Suppressor macrophage treated with lipopolysaccharide for 1 hour (primary cell): ENCODE measurements around the gene TTI1.
"Not testable (repeated sequence)": the region's sequence is repeated elsewhere in the genome, so short reads cannot be mapped to it uniquely, and the experiment has no call there.

Experiments used
- DNase-seq, 3 donors: peaks; one replicate each; pipeline ENCODE4 v3.0.0-alpha.2; 2020 to 2022

TTI1 gene

DNA sequence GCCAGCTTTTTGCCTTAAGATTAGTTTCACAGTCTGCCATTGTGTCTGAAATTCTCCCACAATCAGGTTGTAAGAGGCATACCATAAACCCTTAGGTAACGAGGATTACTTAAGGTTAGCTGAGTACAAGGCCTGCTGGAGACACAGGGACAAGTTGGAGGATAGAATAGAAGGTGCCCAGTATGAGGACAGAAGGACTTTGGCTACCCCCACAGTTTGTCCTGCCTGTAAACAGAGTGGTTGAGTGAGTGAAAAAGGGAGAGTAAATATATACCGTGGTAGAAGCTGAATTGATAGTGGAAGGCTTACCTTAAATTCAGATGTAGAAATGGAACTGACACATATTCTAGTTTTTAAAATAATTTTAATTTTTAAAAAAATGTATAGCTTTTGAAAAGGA is 19.6 kb upstream of the TTI1 start:
- DNase-seq: no peak

DNA sequence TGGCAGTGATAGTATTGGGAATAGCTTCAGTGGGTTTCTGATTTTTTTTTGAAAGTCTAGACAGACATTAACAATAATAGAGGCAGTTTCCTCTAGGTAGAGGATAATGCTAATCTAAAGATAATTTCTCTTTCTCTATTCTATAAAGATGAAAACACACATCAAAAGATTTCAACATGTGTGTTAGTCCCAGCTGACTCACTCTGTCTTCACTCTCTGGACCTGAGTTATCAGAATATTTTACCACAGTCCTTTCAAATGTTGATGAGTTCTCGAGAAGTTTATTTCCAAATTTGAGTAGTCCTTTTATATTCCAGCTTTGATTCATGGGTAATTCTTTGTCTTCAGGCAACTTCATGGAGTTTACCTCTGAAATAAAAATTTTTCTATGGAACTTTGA is 17.4 kb upstream of the TTI1 start:
- no peak for DNase-seq

DNA sequence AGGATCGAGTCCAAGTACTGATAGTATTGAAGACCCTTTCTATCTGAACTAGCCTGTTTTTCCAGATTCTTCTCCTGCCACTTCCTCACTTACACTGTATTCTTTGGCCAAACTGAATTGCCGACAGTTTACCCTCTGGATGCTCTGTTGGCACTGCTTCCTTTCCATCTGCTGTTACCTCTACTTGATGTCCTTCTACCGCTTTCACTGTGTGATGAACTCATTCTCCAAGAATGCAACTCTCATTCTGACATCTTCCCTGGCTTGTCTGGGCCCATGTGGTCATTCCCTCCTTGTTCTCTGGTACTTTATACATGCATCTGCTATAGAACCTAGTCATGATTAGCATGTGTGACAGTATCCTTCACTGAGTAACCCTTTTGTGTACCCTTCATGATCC is 16.5 kb upstream of the TTI1 start:
- no peak for DNase-seq

DNA sequence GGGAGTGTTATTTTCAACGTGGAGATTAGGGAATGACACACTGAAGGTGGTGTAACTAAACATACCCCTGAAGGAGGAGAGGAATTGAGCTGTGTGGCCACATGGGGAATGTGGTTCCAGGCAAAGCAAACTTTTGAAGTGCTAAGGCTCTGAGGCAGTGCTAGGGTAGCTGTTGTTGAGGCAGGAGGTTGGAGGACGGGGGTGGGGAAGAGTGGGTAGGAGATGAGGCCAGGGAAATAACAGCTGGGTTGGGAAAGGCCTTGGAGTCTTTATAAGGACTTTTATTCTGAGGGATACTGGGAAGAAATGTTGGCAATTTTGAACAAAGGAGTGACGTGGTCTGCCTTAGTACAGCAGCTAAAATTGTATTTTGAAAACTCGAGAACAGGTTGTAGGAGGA is 13.3 kb upstream of the TTI1 start:
- no peak for DNase-seq

DNA sequence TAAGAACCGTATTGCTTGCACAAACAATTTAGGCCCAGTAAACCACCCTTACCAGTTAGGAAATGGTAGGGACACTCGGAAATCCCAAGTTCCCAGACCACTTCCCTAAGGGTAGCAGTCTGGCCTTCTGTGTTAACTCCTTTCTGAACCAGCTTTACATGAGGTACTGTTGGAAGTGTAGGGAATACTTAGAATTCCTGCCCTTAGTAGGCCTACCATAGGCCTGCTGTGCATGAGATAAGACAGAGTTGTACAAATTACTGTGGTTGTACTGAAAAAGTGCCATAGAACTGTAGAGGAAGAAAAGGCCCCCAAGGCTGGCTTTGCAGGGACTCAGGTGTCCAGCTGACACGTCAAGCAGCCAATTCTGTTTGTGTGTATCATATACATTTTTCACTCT is 11.4 kb upstream of the TTI1 start:
- DNase-seq: no peak

DNA sequence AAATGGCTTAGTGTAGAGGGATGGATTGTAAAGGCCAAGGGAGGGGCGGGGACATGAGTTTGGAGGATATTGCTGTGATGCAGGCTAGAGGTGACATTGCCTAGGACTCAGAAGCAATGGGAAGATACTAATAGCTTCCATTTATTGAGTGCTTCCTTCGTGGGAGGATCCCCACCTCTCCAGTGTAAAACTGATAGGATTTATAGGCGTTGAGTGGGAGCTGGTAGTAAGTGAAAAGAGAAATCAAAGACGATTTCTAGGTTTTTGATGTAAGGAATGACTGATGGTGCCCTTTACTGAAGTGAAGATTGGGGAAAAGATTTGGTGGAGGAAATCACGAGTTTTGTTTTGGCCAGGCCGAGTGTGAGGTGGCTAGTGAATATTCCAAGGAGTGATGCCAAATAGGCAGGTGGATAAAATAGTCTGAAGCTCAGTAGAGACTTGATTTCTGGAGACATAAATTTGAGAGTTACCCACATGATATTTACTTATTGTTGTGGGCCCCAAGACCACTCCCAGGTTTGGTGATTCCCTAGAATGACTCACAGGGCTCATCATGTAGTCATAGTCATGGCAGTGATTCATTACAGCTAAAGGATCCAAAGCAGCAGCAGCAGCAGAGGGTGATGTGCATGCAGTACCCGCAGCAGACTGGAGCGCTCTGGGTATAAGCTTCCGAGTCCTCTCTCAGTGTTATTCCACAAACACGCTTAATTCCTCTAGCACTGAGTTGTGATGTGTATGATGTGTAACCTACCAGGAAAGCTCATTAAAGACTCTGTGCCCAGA is 10.4 kb upstream of the TTI1 start:
- peak; percentile 66 to 79 (median 76) for DNase-seq

DNA sequence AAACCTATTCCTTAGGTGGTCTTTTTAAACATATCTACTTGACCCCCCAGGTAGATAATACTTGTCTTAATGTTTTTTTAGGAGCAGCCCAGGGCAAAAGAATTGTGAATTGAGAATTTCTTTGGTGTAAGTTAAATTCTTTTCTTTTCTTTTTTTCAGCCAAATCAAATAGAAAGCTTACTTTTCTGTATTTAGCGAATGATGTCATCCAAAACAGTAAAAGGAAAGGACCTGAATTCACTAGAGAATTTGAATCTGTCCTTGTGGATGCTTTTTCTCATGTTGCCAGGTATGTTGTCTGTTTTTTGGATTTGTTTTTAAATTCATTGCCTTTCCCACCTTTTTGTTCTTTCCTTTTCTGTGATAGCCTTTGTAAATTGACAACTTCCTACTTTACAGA is 7.0 kb upstream of the TTI1 start:
- DNase-seq: no peak

DNA sequence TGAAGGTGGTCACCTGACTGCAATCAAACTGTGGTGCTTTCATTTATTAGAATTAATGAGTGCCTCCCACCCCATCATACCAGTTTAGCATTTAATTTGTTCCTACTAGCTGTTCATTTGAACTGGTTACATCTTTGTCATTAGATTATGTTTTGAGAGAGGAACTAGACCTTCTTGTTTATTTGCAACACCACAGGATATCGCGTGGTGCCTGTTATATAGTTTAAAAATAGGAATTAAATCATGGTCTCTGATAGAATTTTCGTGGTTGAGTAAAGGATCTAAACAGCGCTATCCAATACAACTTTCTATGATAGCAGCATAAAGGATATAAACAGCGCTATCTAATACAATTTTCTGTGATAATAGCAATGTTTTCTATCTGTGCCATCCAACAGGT is 3.1 kb upstream of the TTI1 start:
- peak in 1 of 3 donors; percentile 26 for DNase-seq

DNA sequence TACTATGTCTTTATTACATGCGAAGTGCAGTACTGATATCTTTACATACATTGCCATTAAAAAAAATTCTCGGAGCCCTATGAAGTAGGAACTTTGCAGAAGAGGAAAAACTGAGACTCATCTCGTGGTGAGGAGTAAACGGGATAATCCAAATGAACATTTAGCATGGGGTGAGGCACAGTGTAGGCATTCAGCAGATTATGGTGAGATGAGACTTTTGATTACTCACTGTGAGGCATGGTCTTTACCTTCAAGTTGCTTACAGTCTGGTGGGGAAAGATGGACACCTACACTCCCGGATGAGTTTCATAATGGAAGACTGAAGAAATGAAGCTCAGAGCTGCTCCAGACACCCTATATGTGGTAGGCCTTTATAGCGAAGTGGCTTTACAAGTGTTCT is 1.7 kb upstream of the TTI1 start:
- peak in 1 of 3 donors; percentile 10 for DNase-seq

DNA sequence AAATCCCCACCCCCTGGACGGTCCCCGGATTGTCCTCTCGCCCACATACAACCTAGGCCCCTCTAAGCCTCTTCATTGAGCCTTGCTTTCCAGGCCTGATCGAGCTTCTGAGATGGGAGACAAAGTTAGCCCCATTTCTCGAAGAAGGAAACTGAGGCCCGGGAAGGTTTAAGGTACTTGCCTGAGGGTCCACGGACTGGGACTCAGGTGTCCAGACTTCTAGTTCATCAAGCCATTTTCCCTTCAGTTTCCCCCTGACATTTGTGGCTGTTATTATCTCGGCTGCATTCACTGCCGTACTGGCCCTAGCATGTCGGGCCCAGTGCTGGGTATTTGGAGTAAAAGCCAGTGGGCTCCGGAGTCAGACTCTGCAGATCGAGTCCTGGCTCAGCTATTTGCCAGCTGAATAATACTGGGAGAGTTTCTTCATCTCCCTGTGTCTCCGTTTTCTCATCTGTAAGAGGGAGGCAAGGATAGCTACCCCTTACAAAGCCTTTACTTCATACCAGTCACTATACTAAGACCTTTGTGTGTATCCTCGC is 923 bp upstream of the TTI1 start:
- DNase-seq: peak in 1 of 3 donors; percentile 4

DNA sequence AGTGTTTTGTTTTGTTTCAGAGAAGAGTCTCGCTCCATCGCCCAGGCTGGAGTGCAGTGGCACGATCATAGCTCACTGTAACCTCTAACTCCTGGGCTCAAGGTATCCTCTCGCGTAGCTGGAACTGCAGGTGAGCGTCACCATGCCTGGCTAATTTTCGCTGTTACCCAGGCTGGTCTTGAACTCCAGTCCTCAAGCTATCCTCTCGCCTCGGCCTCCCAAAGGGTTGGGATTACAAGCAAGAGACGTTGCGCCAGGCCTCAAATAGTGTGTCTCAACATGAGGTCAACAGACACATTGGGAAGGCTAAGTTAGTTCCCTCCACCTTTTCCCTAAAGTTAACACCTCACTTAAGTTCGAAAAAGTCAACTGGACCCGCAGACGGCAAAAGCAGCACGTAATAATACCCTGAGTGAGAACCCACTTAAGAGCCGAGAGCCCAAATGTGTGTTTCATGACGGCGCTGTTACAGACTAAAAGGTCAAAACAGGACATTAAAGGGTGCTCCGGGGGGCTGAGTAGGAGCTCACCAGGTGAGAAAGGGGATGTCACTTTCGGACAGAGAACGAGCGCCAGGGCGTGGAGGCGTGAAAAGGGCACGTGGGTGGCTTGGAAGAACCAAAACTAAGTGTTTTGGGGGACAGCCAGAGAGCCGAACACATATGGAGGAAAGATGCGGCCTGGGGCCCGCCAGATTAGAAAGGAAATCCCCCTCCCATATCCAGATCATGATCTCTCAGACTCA is 499 bp downstream of the TTI1 start:
- DNase-seq: peak in 1 of 3 donors; percentile 53

DNA sequence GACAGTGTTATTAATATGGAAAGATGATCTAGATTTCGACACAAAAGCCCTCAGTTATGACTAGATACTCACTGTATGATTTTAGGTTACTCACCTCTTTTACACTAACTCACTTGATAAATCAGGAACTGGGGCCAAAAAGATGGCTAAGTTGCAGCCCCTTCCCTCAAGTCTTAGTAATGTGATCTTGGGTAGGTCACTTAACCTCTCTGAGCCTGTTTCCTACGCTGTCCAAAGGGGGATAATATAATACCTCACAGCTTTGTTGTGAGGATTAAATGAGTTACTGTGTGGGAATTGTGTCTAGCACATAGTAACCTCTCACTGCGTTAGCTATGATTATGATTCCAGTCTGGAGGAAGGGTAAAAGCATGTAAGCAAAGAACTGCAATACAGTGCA is 1.3 kb downstream of the TTI1 start:
- DNase-seq: no peak

DNA sequence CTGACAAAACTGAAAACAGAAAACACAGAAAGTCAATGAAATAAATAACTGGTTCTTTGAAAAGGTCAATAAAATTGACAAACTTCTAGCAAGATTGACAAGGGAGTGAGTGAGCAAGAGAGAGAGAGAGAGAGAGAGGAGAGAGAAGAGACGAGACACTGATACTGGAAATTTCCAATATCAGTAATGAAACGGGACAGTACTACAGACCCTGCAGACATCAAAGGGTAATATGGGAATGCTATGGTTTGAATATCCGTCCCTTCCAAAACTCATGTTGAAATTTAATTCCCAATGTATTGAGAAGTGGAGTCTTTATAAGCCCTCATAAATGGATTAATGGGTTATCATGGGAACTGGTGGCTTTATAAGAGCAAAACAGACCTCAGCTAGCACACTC is 3.8 kb downstream of the TTI1 start:
- no peak for DNase-seq

DNA sequence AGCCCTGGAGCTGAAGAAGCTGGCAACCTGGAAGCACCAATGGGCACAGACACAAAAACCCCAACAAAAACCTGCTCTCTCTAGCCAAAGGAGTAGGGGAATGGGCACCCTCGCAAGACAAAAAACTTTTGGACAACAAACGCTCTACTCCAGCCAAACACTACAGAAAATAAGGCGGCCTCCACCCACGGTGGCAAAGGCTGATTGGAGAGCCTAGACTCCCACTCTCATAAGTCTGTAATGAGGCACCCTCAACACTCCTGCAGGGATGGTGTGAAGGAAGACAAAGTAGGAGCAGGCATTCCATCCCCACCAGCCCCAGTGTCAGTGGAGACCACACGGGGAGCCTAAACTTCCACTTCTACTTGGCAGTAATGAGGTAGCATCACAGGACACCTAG is 8.8 kb downstream of the TTI1 start:
- DNase-seq: no peak

DNA sequence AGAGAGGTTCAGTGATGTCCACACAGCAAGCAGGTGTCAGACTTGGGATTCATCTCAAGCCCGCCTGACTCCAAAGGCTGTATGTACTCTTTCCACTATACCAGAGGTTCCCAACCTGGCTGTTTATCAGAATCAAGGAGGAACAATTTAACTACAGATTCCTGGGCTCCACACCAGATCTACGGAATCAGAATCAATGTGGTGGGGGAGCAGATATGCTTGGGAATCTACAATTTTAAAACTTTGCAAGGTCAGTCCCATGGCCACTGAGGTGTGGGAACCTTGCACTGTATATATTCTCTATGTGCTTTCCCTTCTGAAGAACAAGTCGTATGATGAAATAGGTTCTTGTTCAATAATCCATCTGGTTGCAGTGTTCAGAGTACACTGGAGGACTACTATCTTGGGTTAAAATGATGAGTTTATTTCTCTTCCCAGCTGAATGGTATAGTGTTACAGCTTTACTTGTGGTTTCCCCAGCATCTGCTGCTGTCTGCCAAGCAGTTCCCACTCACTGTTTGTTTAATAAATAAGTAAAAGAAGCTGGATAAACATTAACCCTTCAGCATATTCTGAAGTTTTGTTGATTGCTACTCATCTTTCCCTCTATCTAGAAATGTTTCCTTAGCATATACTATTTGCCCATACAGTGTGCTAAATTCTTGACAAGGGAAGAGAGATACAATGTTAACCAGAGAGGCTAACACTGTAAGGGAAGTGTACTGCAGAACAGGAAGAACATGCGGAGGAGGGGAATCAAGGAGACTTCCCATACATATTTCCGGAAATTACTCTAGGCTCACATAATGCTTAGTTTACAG is 9.9 kb downstream of the TTI1 start:
- DNase-seq: peak; percentile 58 to 76 (median 69)

DNA sequence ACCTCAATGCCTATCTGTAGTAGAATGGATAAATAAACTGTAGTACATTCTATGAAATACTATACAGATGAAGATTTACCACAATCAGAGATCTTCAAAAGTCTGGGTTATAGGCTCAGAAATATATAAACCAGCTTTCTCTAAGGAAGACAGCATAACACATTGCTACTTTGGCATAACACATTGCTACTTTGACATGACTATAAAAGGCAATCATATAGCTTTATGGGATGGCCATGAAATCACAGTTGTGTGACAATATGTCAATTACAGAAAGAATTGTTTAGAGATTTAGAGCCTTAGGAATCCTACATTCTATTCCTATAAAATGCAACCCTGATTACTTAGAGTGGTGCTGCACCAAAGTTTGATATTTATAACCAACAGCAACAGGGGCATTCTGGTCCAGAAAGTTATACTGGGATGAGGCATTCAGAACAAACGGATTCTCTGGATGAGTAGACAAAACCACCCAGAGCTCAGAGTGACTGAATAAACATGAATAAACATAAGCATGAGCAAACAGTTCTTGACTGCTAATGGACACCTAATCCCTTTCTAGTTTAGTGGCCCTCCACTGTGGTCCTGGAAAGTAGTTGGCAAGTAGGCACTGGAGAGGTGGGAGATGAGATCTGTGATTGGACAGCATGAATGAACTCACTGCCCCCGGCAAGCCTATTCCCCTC is 12.0 kb downstream of the TTI1 start:
- no peak for DNase-seq

DNA sequence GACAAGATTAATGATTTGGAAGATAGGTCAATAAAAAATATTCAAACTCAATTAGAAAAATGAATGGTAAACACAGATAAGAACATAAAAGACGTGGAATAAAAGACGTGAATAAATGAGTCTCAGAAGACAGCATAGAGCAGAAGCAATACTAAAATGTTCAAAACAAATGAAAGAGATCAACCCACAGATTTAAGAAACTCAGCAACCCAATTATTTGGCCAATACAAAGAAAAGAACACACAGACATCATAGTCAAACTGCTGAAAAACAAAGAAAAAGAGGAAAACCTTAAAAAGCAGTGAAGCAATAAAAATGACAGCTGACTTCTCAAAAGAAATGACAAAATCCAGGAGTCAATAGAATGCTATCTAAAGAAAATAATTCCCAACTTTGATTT is 14.9 kb downstream of the TTI1 start:
- no peak for DNase-seq

DNA sequence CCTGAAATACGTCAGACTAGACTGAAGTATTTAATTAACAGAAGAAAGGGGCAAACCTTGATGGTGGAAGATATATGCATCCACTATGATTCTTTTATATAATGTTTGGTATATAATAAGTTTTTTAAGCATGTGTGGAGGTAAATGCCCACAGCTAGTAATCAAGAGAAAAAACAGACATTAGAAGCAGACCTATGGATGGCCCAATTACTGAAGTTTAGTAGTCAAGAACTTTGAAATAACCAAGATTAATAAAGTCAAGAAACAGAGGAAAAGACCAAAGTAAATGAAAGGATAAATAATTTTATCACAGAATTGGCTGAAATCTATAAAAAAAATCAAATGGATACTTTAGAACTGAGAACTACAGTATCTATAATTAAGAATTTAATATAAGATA is 15.3 kb downstream of the TTI1 start:
- no peak for DNase-seq

DNA sequence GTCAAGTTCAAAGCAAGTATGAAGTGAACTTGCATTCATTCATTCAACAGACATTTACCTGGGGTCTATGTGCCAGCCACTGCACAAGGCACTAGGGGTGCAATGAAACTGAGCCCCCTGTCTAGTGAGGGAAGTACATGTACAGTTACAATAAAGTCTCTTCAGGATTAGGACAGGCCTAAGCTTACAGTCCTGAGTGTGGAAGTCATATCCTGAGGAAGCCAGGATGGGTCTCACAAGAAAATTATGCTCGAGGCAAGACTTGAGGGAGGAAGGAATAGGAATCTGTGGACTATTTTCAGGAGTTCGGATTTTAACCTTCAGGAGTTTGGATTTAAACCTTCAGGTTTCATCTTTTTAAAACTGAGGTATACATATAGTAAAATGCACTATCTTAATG is 19.4 kb downstream of the TTI1 start:
- DNase-seq: no peak

DNA sequence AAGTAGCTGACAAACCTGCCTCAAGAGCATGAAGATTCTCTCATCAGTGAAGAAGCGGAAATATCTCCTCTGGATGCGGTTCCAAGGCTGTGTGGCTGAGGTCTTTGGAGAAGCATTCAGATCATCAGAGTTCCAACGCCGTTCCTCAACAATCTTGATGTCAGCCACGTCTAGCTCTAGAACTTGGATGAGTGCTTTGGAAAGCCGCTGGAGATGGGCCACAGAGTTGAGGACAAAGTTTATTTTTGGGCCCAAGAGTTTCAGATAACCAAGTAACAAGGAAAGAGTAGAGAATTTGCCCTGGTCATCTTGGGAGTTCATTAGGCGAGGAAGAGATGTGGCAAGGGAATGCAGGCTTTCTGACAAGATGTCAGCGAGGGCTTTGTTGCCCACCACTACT is 20.9 kb downstream of the TTI1 start:
- no peak for DNase-seq

DNA sequence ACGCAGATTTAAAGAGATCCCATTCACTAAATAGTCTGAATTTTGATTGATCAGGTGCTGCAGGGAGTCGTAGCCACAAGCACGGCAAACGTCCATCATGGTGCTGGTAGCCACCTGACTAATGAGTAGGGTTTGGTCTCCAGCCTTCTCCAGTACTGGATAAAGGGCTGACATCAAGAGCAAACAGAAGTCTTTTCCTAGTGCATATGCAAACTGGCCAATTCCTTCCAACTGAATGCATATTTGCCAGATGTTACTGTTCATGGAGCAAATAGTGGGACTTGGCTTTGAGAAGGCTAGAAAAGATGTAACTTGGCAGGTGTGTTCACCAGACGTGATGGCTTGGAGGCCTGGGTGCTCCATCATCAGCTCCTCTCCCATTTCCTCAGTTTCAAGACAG is 21.6 kb downstream of the TTI1 start:
- no peak for DNase-seq

DNA sequence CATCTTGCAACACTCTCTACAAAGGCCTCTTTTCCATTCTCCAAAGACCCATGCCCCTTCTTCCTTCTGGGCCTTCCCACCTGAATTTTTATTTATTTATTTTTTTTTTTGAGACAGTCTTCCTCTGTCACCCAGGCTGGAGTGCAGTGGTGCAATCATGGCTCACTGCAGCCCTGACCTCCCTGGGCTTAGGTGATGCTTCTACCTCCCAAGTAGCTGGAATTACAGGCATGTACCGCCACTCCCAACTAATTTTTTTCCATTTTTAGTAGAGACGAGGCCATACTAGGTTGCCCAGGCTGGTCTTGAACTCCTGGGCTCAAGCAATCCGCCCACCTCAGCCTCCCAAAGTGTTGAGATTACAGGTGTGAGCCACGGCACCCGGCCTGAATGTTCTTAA is 23.8 kb downstream of the TTI1 start:
- DNase-seq: not testable (repeated sequence)
